ENCODE results near the gene CDH11. TPM values are rescaled to one million over a fixed set of nuclear protein-coding genes. Genes with fewer than 3 reads are reported as not detected.

CDH11 gene
- polyA plus RNA-seq, 1 donor from 2014 or later = 22.9 TPM

- no peaks in the 10 kb centered on the region for H3K9me3 ChIP-seq (ENCODE audit: low read length)
- no peaks in the 10 kb centered on the region for H4K20me1 ChIP-seq (ENCODE audit: insufficient read depth)
- no peaks in the 10 kb centered on the region for H3F3A ChIP-seq (ENCODE audit: insufficient read depth, low read length, poor library complexity, severe bottlenecking)
- no peaks in the 10 kb centered on the region for H3K9me2 ChIP-seq (ENCODE audit: insufficient read depth, low read length)
- H3K4me2 ChIP-seq (ENCODE audit: low read length) = no peak overlapping the region
- no peaks in the 10 kb centered on the region for H3K36me3 ChIP-seq (ENCODE audit: insufficient read depth, low read length)
- H3K79me2 ChIP-seq (replicated peaks; ENCODE audit: insufficient read depth, low read length) = no peaks in the 10 kb centered on the region
- H3K27ac ChIP-seq (ENCODE audit: low read length) = no peak overlapping the region
- no peak overlapping the region for H3K4me3 ChIP-seq (ENCODE audit: low read length)
- no peak overlapping the region for H3K9ac ChIP-seq (ENCODE audit: low read length)
- no peaks in the 10 kb centered on the region for H3K27me3 ChIP-seq (ENCODE audit: insufficient read depth, low read depth, low read length)
- no peak for TF ChIP-seq MXI1 (conservative IDR thresholded peaks at IDR 0.05; ENCODE audit: poor library complexity, severe bottlenecking)
- TF ChIP-seq RAD21 (conservative IDR thresholded peaks at IDR 0.05) = no peak
- TF ChIP-seq TAF1 (IDR thresholded peaks at IDR 0.05; ENCODE audit: low read depth) = no peak
- no peak for TF ChIP-seq EP300 (conservative IDR thresholded peaks at IDR 0.05; ENCODE audit: poor library complexity, severe bottlenecking)
- no peak overlapping the region for H2AFZ ChIP-seq (ENCODE audit: low read depth, low read length)
Observed at GRCh38 chr16:64997121-64997520, 124.7 kb downstream of the CDH11 start.

GRCh38 chr16:64996641-64997040 lies 125.2 kb downstream of the CDH11 start:
- Histone ChIP-seq H3K4me3 (ENCODE audit: low read length) (no peak overlapping the region), H3K79me2 (replicated peaks; ENCODE audit: insufficient read depth, low read length) (no peaks in the 10 kb centered on the region), H4K20me1 (ENCODE audit: insufficient read depth) (no peaks in the 10 kb centered on the region), H3F3A (ENCODE audit: insufficient read depth, low read length, poor library complexity, severe bottlenecking) (no peaks in the 10 kb centered on the region), H3K9ac (ENCODE audit: low read length) (no peak overlapping the region), H3K9me2 (ENCODE audit: insufficient read depth, low read length) (no peaks in the 10 kb centered on the region), H3K4me2 (ENCODE audit: low read length) (no peak overlapping the region), H3K27me3 (ENCODE audit: insufficient read depth, low read depth, low read length) (no peaks in the 10 kb centered on the region), H3K9me3 (ENCODE audit: low read length) (no peaks in the 10 kb centered on the region), H2AFZ (ENCODE audit: low read depth, low read length) (no peak overlapping the region), H3K27ac (ENCODE audit: low read length) (no peak overlapping the region), H3K36me3 (ENCODE audit: insufficient read depth, low read length) (no peaks in the 10 kb centered on the region)
- TF ChIP-seq RAD21 (conservative IDR thresholded peaks at IDR 0.05) (no peak), EZH2 (IDR thresholded peaks at IDR 0.05; ENCODE audit: borderline replicate concordance, insufficient read depth, low read length, poor library complexity, severe bottlenecking) (no peak), SMC3 (conservative IDR thresholded peaks at IDR 0.05; ENCODE audit: poor library complexity) (no peak), EP300 (conservative IDR thresholded peaks at IDR 0.05; ENCODE audit: poor library complexity, severe bottlenecking) (no peak), CTCF (IDR thresholded peaks at IDR 0.05; ENCODE audit: poor library complexity, severe bottlenecking) (no peak), MXI1 (conservative IDR thresholded peaks at IDR 0.05; ENCODE audit: poor library complexity, severe bottlenecking) (no peak), TAF1 (IDR thresholded peaks at IDR 0.05; ENCODE audit: low read depth) (no peak), REST (IDR thresholded peaks at IDR 0.05; ENCODE audit: borderline replicate concordance) (no peak), POLR2AphosphoS5 (IDR thresholded peaks at IDR 0.05) (no peak)
